Ovary (tissue), 9 donors: ENCODE data around the gene SNAP47. TPM values are rescaled to one million over a fixed set of nuclear protein-coding genes. Genes with fewer than 3 reads are reported as not detected.
A peak's percentile ranks its signal among the peaks of the same experiment; 100 is the strongest.

Experiments used
- DNase-seq, 5 donors: peaks; one replicate each; pipeline ENCODE4 v3.0.0-alpha.2; 2019 to 2020
- H3K27ac ChIP-seq, 2 donors: fragments of 200-600 bp; one replicate each; pipeline versions ENCODE4 v1.5.1 to v1.8.0; 2019 to 2022
- H3K27me3 ChIP-seq: fragments of 200-600 bp; one replicate; pipeline ENCODE4 v1.8.0; 2022
- H3K36me3 ChIP-seq: fragments of 200-600 bp; sonication (generic); one replicate; pipeline ENCODE4 v1.5.1; 2019
- H3K4me1 ChIP-seq: one replicate; pipeline ENCODE4 v1.8.1; 2013; ENCODE audit warnings: mild to moderate bottlenecking, moderate library complexity; ENCODE audit not compliant: insufficient read depth
- H3K4me3 ChIP-seq: fragments of 200-600 bp; sonication (generic); one replicate; pipeline ENCODE4 v1.5.1; 2017
- H3K9me3 ChIP-seq, 2 donors: fragments of 200-600 bp in 1 of 2; sonication (generic) in 1 of 2; one replicate each; pipeline versions ENCODE4 v1.5.1 to v1.8.1; 2013 to 2019; ENCODE audit warnings: mild to moderate bottlenecking in 1 of 2, moderate library complexity in 1 of 2
- CTCF ChIP-seq, 3 donors: fragments of 450-650 bp in 2 of 3; fragments of 200-600 bp in 1 of 3; IDR thresholded peaks; one replicate each; pipeline versions ENCODE4 v1.5.1 to v1.8.0; 2016 to 2022; ENCODE audit warnings: antibody characterized with exemption in 3 of 3, mild to moderate bottlenecking in 1 of 3
- EP300 ChIP-seq: sonication (generic); formaldehyde crosslinking; IDR thresholded peaks from one replicate; pipeline ENCODE4 v1.6.1; 2017; ENCODE audit warnings: antibody characterized with exemption
- POLR2A ChIP-seq: fragments of 450-650 bp; IDR thresholded peaks from one replicate; pipeline ENCODE4 v1.6.1; 2017; ENCODE audit warnings: antibody characterized with exemption, mild to moderate bottlenecking, moderate library complexity
- WGBS, 3 donors: extraction: QIAGEN DNeasy Blood & Tissue Kit in 1 of 3; methylation state at CpG; one replicate each; pipeline versions ENCODE4 v1.1.5 to v1.1.7; 2013 to 2017; 5-methylcytosine and 5-hydroxymethylcytosine counted together
- intact Hi-C, 4 donors: fragments of 100-400 bp; cut with DNase I; formaldehyde crosslinking; loops; one replicate each; pipeline versions ENCODE4 v1.11.0 to v1.15.1; 2022 to 2023
- polyA plus RNA-seq, 2 donors: library from polyadenylated mRNA; stranded (reverse); fragments of 200-250 nt in 1 of 2; fragments of 350-450 nt in 1 of 2; fragmentation: Illumina TruSeq in 1 of 2; extraction: RNeasy Lipid Tissue Mini Kit (QIAGEN cat#74804) in 1 of 2; gene quantifications; one replicate each; pipeline ENCODE4 v1.2.3, GENCODE V29; 2013 to 2014
- total RNA-seq, 7 donors: library from RNA; depleted of rRNA in 2 of 7; stranded (reverse); fragments of >200 nt in 2 of 7; fragmentation: NEBNext Ultra II Directional in 3 of 7; extraction: Animal tissue kit (Norgen Biotek cat#: 25700) in 3 of 7; gene quantifications; one replicate each; pipeline versions ENCODE4 v1.1.0 to v1.2.4, GENCODE V29; 2016 to 2023
- donor health status: DM: no; HTN: no; CAD: no; lungs with moderate emphysema.
- donor health status: DM: no; HTN: no; CAD: no.
- donor health status: Bipolar disorder and iron deficiency.
- donor health status: DM: yes; HTN: yes; CAD: no.
- donor health status: DM: no; HTN: no; CAD: no.
- donor health status: DM: yes; HTN: yes; CAD: no.

SNAP47 gene
- total and polyA plus RNA-seq, 9 donors = 43.5 to 135 (median 83.9) TPM

GRCh38 chr1:227733751-227734545 is 1.3 kb upstream of the SNAP47 start:
- peak in 2 of 5 donors; percentile 39 to 45 for DNase-seq

GRCh38 chr1:227734546-227734855 is 734 bp upstream of the SNAP47 start:
- no peaks in the 10 kb centered on the region for H3K9me3 ChIP-seq
- WGBS, 3 donors = 2 to 9% (median 4%) methylated on average over 10 of the region's 10 CpGs
- DNase-seq = no peak
- no peaks in the 10 kb centered on the region for H3K36me3 ChIP-seq
- peak overlapping the region; percentile 93 for H3K4me3 ChIP-seq
- peak overlapping the region; percentile 81 to 91 for H3K27ac ChIP-seq
- TF ChIP-seq CTCF (IDR thresholded peaks at IDR 0.05) (no peak), EP300 (no peak)
- intact Hi-C loops = loop anchor here in 3 of 4 donors (5.0 to 10.0 kb wide), 2 partner anchors 210 to 213 kb away; partner anchors contain the start of gene WNT9A (in 3 of the 3)
- H3K27me3 ChIP-seq = no peaks in the 10 kb centered on the region
- peaks cover 28% of the 10 kb centered on the region for H3K4me1 ChIP-seq

More at GRCh38 chr1:227733751-227734545, 1.3 kb upstream of the SNAP47 start:
- Histone ChIP-seq H3K27ac (peak overlapping the region in 1 of 2 donors; percentile 91), H3K36me3 (no peaks in the 10 kb centered on the region), H3K4me1 (peaks cover 33% of the 10 kb centered on the region), H3K4me3 (peak overlapping the region; percentile 93), H3K9me3 (no peaks in the 10 kb centered on the region), H3K27me3 (no peaks in the 10 kb centered on the region)
- WGBS, 3 donors = 55 to 63% (median 57%) methylated on average over 24 of the region's 24 CpGs
- intact Hi-C loops = loop anchor here in 3 of 4 donors (5.0 to 10.0 kb wide), 2 partner anchors 211 to 213 kb away; partner anchors contain the start of gene WNT9A (in 3 of the 3)
- TF ChIP-seq EP300 (no peak), CTCF (IDR thresholded peaks at IDR 0.05) (no peak), POLR2A (no peak)

GRCh38 chr1:227735539-227736285 is 477 bp downstream of the SNAP47 start:
- WGBS, 3 donors = 1 to 2% (median 1%) methylated on average over 22 to 31 of the region's 31 CpGs
- peak in 1 of 5 donors; percentile 37 for DNase-seq
- Histone ChIP-seq H3K9me3 (no peaks in the 10 kb centered on the region), H3K4me1 (peaks cover 25% of the 10 kb centered on the region), H3K27ac (peak overlapping the region; percentile 81 to 91), H3K27me3 (no peaks in the 10 kb centered on the region), H3K36me3 (no peaks in the 10 kb centered on the region), H3K4me3 (peak overlapping the region; percentile 93)
- intact Hi-C loops = loop anchor here in 2 of 4 donors (10.0 kb wide), 1 partner anchor 209 kb away; the partner anchor contains the start of gene WNT9A (in 2 of the 2)
- TF ChIP-seq POLR2A (no peak), CTCF (IDR thresholded peaks at IDR 0.05) (no peak), EP300 (no peak)

GRCh38 chr1:227736814-227737432 is 1.7 kb downstream of the SNAP47 start:
- TF ChIP-seq EP300 = no peak
- TF ChIP-seq POLR2A = no peak
- no peak for TF ChIP-seq CTCF (IDR thresholded peaks at IDR 0.05)
- no peak overlapping the region for H3K4me3 ChIP-seq
- no peaks in the 10 kb centered on the region for H3K9me3 ChIP-seq
- H3K4me1 ChIP-seq = peaks cover 19% of the 10 kb centered on the region
- peak overlapping the region in 1 of 2 donors; percentile 29 for H3K27ac ChIP-seq
- intact Hi-C loops = loop anchor here in 2 of 4 donors (10.0 kb wide), 1 partner anchor 208 kb away; the partner anchor contains the start of gene WNT9A (in 2 of the 2)
- peak in 2 of 5 donors; percentile 45 to 53 for DNase-seq
- whole genome bisulfite sequencing, 3 donors = 70 to 72% (median 71%) methylated on average over 11 of the region's 11 CpGs
- no peaks in the 10 kb centered on the region for H3K27me3 ChIP-seq
- H3K36me3 ChIP-seq = no peaks in the 10 kb centered on the region
